Stimulated activated naive CD4-positive, alpha-beta T cell treated with Interleukin-2 at 50 U/mL for 16 hours (primary cell): ENCODE data around the gene SDK1.
A peak's percentile ranks its signal among the peaks of the same experiment; 100 is the strongest.

Experiments used
- DNase-seq: peaks from one replicate; lab custom pipeline; 2025; lab: John Stamatoyannopoulos, UW

The SDK1 gene

DNA sequence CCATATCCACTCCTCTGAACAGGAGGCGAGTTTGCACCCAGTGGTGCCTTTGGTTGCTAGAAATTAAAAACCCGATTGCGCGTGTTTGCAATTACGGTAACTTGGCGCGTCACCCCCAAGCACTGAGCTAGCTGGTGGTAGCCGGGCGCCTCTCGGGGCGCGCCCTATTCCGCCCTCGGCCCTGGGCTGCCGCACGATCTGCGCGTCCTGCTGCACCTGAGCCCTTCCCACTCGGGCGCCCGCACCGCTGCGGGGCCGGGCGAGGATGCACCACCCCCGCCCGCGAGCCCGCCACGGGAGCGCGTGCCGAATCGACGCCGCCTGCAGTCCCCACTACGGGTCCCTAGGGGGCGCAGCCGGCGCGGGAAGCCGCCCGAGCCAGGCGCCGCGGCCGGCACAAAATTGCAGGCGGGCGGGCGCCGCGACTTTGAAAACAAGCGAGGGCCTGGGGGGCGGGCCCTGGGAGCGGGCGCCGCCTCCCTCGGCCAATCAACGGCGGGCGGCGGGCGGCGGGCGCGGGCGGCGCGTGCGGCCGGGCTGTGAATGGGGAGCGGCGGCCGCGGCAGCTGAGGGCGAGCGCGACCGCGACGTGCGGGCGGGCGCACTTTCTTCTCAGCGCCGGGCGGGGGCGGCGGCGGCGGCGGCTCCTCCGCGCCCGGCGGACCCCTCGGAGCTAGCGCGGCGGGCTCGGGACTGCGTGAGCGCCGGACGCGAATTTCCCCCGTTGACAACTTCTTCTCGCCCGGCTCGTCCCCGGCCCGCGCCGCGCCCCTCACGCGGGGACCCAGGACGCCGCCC, at the start of gene SDK1:
SDK1 (plus strand) TSS at position 602 of the 798 bp plus-strand sequence. CDS start 335 bp downstream, outside the sequence.
- peak; percentile 88 for DNase-seq

GRCh38 chr7:3254718-3255117, 46.3 kb upstream of the SDK1 start:
- no peak for DNase-seq

GRCh38 chr7:3259711-3260400, 41.2 kb upstream of the SDK1 start:
- DNase-seq, result no peak

DNA sequence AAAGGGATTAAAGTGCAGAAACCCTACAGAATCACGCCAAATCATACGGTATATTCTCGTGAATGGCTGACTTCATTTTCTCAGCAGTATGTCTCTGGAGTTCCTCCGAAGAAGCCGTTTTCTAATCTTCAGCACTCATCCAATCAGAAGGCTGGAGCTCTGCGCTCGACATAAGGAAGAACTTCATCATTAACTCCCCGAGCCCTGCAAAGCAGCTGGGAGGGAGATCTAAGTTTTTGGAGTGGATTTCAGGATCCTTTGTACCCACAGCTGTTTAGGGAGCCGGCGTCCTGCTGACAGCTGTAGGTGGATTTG, 40.7 kb upstream of the SDK1 start:
- no peak for DNase-seq

GRCh38 chr7:3264693-3265339, 36.2 kb upstream of the SDK1 start:
- no peak for DNase-seq

DNA sequence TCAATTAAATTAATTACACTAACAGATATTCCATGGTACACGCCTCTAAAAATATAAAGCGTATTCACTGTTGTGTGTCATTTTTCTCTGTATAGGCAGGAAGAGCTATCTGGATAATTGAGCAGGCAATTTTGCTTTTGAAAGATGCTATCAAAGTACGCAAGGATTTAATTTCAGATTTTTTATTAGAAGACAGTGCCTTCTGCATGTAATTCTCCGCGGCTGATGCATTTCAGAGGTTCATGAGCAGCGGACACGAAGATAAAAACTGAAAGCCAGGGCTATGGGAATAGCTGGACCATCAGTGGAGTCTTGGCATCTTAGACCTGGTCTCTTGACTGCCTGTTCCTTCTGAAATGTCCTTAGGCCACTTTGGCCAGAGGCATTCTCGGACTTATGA, 35.7 kb upstream of the SDK1 start:
- no peak for DNase-seq

GRCh38 chr7:3266240-3266639, 34.8 kb upstream of the SDK1 start:
- no peak for DNase-seq

GRCh38 chr7:3267966-3268690, 32.9 kb upstream of the SDK1 start:
- DNase-seq, result no peak

- DNase-seq, result no peak
Measured at GRCh38 chr7:3270362-3270761, 30.7 kb upstream of the SDK1 start.

GRCh38 chr7:3271298-3271697, 29.8 kb upstream of the SDK1 start:
- DNase-seq, result no peak

DNA sequence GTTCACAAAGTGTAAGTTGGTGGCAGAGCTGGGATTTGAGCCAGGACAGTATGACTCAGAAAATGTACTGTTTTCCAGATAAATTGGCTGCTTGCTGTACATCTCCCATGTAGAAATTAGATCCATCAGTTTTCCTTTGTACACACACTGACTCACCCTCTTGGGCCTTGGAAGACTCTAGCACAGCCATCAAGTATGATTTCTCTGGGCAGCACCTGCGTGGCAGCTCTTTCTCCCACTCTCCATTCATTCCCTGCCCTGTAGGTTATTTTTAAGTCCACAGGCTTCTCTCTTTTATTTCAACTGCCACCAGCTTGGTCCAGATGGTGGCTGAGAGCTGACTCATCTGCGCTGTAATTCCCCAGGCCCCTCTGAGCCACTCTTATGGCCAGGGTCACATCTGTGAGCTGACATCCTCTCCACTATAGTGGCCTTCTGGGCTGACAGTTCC, 28.3 kb upstream of the SDK1 start:
- no peak for DNase-seq

DNA sequence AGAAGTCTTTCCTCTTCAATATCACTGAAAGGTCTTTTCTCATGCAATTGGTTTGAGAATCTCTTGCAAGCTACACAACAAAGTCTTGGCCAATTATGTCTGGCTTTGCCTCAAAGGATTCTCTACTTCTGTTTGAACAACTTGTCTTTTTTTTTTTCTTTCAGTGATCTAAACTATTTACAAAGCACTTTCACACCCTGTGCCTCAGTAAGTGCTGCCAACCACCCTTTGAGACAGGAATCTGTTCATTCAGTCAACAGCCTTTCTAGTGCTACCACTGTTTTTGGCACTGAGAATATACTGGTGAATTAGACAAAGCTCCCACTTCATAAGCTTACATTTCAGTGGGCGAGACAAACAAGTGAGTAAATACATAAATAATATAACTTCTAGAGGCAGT, 26.9 kb upstream of the SDK1 start:
- no peak for DNase-seq

DNA sequence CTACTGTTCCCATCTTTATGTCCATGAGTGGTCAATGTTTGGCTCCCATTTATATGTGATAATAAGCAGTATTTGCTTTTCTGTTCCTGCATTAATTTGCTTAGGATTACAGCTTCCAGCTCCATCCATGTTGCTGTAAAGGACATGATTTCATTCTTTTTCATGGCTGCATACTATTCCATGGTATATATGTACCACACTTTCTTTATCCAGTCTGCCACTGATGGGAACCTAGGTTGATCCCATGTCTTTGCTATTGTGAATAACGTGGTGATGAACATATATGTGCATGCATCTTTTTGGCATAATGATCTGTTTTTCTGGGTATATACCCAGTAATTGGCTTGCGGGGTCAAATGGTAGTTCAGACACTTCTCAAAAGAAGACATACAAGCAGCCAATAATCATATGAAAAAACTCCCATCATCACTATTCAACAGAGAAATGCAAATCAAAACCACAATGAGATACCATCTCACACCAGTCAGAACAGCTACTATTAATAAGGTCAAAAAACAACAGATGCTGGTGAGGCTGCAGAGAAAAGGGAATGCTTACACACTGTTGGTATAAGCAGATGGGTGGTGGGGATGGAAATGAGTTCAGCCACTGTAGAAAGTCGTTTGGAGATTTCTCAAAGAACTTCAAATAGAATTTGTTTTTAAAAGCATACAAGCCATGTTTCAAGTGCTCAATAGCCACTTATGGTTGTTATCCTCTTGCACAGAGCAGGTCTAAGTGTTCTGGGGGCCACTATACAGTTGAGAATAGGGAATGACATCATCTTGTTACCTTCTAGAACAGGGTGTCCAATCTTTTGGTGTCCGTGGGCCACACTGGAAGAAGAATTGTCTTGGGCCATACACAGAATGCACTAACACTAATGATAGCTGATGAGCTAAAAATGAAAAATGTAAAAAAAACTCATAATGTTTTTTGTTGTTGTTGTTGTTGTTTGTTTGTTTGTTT, 23.2 kb upstream of the SDK1 start:
- DNase-seq, result no peak

GRCh38 chr7:3279147-3279818, 21.8 kb upstream of the SDK1 start:
- no peak for DNase-seq

DNA sequence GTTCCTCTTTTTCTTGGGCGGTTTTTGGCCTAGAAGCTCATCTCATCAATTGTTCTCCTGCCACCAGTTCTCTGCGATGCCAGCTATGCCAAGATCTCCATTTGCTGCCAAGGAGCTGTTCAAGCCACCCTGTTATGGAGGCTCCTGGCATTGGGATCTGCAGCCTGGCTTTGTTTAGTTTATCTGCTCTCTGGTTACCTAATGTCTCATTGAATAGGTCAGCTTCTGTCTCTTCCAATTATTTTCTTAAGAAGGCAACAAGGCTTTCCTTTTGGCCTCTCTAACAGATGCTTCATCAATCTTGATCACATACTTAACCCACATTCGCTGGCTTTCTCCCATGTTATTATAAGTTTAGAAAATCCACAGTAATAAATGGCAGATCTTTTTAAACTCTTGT, 20.6 kb upstream of the SDK1 start:
- DNase-seq, result no peak

- DNase-seq, result no peak
Measured at GRCh38 chr7:3280946-3281656, 20.0 kb upstream of the SDK1 start.

- no peak for DNase-seq
Measured at GRCh38 chr7:3282457-3282856, 18.6 kb upstream of the SDK1 start.

DNA sequence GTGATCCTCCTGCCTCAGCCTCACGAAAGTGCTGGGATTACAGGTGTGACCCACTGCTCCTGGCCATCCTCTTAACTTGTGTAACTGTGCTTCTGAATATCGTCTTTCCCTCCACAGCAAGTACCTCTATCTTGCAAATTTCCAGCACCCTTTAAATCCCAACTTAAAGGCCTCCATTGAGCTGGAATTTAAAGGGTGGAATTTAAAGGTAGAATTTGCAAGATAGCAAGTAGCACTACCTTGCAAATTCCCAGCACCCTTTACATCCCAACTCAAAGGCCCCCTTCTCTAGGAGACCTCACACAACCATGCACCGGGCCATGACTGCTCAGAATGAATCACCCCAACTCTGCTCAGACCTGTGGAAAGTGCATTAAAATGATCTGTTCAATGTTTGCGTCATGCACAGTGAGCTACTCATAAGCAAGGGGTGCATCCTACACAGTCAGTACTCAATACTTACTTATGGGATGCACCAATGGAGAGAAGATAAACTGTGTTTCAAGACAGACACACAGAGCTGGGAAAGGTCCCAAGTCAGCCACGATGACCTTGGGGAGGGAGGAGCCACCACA, 17.8 kb upstream of the SDK1 start:
- DNase-seq, result no peak

DNA sequence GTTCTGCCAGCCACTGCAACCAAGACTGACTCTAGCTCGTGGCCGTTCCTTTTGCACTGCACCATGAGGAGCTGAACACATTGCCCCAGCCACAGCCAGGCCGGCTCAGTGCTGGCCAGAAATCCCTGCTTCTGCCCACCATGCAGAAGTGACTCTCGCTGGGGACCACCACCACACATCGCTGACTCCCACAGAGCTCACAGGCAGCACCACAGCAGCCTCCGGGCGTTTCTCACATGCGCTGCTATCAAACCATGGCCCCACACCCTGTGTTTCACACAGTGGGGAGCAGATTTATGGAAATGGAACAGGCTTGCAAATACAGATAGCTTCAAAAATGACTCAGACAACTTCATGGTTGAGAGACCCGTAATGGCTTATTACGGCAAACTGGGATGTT, 15.4 kb upstream of the SDK1 start:
- DNase-seq, result no peak

DNA sequence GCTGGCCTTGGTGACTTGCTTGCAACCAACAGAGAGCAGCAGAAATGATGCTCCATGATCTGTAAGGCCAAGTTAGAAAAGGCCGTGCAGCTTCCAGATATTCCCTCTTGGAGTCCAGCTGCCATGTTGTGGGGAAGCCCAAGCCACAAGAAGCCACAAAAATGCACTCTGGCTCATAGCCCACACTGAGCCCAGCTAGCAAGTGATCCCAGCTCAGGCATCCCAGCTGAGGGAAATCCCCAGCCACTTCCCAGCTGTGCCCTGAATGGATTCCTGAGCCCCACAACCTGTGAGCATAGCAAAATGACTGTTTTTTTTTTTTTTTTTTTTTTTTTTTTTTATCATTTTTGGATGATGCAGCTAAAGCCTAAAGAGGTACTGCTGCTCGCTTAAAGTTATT, 11.1 kb upstream of the SDK1 start:
- no peak for DNase-seq
